Activated T-cell treated with anti-CD3 and anti-CD28 coated beads, Interleukin-2, amount 50 U/mL, for 48 hours (primary cell): Measurements from ENCODE around the gene ZNF264.
A peak's percentile ranks its signal among the peaks of the same experiment; 100 is the strongest.

ENCODE experiments used
- DNase-seq, 2 experiments: peaks; one replicate each; pipeline ENCODE4 v3.0.0-alpha.2; 2020

ZNF264 gene

DNA sequence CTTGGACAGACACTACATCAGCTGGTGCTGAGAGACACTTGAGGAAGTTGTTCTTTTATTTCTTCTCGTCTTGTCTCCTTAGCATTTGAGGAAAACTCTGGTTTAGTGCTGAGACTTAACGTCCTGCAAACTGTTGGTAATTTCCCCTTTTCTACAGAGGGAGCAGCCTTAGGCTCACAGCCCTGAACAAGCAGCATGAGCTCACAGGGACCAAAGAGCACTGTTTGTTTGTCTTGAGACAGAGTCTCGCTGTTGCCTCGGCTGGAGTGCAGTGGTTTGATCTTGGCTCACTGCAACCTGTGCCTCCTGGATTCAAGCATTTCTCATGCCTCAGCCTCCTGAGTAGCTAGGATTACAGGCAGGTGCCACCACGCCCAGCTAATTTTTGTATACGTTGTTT, 54.7 kb downstream of the ZNF264 start:
- DNase-seq: no peak

DNA sequence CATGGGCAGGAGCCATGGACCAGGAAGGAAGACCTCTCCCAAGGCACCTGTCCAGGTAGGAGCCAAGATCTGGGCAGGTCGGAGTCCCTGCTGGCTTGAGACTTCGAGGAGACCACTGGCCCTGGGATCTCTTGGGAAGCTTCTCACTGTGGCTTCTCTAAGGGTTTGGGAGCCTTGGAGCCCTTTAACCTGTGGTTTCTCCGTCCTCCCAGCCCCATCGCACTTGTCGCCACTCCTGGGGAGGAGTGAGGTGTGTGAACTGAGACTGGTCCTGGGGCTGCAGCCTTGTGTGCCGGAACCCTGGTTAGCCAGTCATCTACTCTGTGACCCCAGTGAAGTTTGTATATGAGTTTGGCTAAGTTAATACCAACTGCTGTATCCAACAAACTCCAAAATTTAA, 57.3 kb downstream of the ZNF264 start:
- DNase-seq: no peak

GRCh38 chr19:57249329-57249728, 58.0 kb downstream of the ZNF264 start:
- DNase-seq: no peak

- peak; percentile 22 to 39 for DNase-seq
These were observed 62.5 kb downstream of the ZNF264 start for GRCh38 chr19:57253767-57254166.

DNA sequence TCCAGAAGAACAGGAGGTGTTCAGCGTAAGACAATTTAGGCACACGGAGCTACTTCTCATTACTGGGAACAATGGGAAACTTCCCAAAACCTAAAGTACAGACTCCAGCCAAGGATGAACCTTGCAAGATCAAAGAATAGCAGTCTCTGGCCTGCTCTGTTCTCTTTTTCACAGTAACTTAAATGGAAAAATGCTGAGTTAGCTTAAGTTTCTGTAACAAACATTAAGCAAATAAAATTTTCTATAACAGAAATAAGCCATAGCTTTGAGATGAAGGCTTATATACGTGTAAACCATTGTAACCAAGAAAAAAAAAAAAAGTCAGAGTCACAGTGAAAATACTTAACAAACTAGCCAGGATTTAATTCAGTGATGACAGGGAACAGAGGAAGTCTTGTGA, 70.7 kb downstream of the ZNF264 start:
- DNase-seq: no peak

DNA sequence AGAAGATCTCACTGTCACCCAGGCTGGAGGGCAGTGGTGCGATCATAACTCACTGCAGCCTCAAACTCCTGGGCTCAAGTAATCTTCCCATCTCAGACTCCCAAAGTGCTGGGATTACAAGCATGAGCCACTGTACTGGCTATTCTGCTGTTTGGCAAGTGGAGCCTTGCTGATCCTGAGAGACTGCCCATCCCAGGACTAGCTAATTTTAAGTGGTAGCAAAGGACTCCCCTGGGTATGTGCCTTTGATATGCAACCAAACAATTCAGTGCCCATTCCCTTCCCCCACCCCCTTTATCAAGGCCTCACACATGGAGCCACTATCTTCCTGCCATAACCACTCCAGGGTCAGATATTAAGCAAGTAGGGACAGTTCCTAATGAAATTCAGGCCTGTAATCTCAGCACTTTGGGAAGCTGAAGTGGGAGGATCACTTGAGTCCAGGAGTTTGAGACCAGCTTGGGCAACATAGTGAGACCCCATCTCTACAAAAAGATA, 72.0 kb downstream of the ZNF264 start:
- DNase-seq: no peak

DNA sequence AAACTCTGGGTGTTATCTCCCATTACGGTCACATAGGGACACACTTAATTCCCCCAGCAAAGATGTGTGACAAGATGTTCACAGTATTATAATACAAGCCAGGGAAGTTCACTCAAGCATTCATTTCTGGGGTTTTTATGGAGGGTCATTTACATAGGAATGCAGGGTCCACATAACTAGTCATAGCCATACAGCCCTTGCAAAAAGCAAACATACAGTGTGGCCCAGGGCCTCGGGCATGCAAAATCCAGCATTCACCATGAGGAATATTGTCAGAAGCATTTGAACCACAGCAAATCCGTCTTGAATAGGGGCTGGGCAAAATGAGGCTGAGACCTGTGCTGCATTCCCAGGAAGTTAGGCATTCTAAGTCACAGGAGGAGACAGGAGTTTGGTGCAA, 76.0 kb downstream of the ZNF264 start:
- DNase-seq: no peak

DNA sequence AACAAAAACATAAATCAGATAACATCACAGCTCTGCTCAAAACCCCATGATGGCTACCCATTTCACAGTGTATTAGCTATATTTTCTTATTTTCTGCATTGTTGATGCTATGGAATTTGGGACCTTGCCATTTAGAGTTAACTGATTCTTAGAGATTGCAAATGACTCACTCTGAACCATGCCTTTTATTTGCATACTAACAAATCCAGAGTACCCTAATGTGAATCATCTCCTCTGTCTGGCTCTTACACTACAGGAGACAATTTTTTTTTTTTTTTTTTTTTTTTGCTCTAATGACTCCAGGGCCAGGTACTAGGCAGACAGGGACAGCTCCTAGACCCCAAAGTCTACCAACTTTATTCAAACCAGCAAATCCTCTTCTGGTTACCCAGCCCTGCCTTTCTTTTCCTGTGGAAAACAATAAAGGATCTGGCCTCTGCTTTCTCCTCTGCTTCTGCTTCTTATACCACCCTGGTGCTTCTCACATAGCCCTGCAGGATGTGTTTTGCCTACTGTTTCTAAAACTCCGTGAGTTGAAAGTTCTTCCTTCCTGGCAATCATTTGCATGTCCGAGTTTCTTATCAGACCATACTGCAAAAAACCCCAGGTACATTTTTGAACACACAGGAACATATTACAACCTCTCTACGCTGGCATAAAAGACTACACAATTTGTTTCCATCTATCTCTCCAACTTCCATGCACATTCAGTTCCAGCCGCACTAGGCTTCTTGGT, 78.4 kb downstream of the ZNF264 start:
- DNase-seq: no peak

GRCh38 chr19:57271280-57271679, 80.0 kb downstream of the ZNF264 start:
- no peak for DNase-seq
